Epithelial cell of esophagus (primary cell): ENCODE data around the gene ANO7.

ENCODE experiments used
- DNase-seq: peaks from one replicate; pipeline ENCODE4 v3.0.0; 2010; ENCODE audit warnings: low read depth
- H3K4me3 ChIP-seq: 2 replicates; pipeline ENCODE4 v1.5.1; 2011; ENCODE audit warnings: mild to moderate bottlenecking, low read length, control low read depth
- CTCF ChIP-seq: IDR thresholded peaks from 2 replicates; pipeline ENCODE4 v1.5.1; 2011; ENCODE audit warnings: low read depth, mild to moderate bottlenecking, low read length, control low read depth, inconsistent platforms; ENCODE audit not compliant: insufficient read depth; ENCODE audit errors: missing control alignments

The ANO7 gene

DNA sequence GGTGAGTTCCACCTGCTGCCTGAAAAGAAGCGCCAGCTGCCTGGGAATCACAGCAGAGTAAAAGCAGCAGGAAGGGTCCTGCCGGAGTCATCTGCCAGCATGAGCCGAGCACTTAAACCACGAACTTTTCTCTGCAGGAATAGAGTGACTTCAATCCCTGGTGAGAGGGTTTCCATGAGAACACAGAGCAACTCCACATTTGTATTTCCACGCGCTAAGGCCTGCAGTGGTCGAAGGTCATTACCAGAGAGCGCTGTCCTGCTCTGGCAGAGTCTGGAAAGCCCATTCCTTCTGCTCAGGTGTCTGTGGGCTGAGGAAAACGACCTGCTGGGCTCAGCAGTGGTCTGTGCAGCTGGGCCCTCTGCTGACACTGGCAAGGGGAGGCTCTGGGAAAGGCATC is 45.9 kb upstream of the ANO7 start:
- TF ChIP-seq CTCF = no peak
- H3K4me3 ChIP-seq = no peak overlapping the region
- no peak for DNase-seq

- DNase-seq = no peak
- TF ChIP-seq CTCF = no peak
- no peak overlapping the region for H3K4me3 ChIP-seq
Measured at GRCh38 chr2:241146286-241146685, 42.2 kb upstream of the ANO7 start.

- TF ChIP-seq CTCF = no peak
- no peak overlapping the region for H3K4me3 ChIP-seq
- no peak for DNase-seq
Measured at GRCh38 chr2:241147336-241147735, 41.1 kb upstream of the ANO7 start.

DNA sequence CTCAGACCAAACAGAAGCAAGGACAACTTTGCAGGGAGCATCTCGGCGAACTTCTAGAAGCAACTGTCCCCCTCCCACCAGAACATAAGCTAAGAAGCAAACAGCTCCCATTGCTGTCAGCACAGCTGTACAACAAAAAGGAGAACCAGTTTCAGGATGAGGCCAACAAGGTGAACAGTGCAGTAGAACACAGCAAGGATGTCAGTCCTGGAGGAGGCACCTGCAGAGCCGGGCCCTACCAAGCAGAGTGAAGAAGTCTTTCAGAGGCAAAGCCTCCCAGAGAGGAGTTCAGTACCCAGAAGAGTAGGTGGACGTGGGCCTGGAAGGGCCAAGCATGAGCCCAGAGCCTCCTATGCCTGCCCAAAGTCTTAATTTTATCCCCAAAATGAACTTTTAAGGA is 40.2 kb upstream of the ANO7 start:
- no peak for DNase-seq
- no peak for TF ChIP-seq CTCF
- H3K4me3 ChIP-seq = peak overlapping the region; percentile 75

DNA sequence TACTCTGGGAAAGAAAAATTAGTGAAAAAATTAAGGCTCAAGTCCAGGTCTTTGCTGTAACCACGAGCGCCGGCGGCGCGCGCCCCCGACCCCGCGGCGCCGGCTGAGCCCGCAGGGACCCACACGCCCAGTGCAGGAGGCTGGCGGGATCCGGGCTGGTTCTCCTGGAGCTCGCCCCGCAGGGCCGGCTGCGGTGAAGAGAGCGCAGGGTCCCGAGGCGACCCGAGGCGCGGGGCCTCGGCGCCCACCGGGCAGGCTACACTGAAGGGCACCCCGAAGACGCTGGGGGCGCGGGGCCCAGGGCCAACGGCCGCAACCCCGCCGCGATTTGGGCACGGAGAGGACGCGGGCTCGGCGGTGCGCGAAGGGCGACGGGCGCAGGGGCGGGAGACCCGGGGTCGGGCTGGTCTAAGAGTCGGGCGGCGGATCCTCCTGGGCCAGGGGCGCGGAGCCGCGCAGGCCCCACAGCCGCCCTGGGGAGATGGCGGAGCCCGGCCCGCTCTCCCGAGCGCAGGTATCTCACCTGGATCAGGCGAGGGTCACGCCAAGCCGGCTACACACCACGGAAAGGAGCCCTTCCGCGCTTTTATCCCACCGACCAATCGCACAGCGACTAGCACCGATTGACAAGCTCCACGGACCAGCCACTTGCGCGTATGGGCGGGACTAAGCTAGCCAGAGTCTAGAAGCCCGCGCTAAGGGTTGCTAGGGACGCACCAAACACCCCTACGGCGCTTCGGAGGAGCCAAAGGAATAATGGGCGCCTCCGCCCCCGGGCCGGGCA is 39.4 kb upstream of the ANO7 start, which contains the start of gene PASK:
PASK (minus strand) TSS at position 582 of the 784 bp plus-strand sequence. CDS start 6,440 bp downstream, outside the sequence.
- TF ChIP-seq CTCF = no peak
- peak; percentile 99 for DNase-seq
- H3K4me3 ChIP-seq = peak within 1 kb of the TSS; percentile 75

GRCh38 chr2:241149675-241149924 is 38.9 kb upstream of the ANO7 start:
- TF ChIP-seq CTCF = no peak
- DNase-seq = no peak
- peak overlapping the region; percentile 75 for H3K4me3 ChIP-seq
